Glutamatergic neuron (in vitro differentiated cells): Measurements from ENCODE around the gene PAAF1. TPM values are rescaled to one million over a fixed set of nuclear protein-coding genes. Genes with fewer than 3 reads are reported as not detected.
A peak's percentile ranks its signal among the peaks of the same experiment; 100 is the strongest.

ENCODE experiments used
- DNase-seq: peaks from one replicate; pipeline ENCODE4 v3.0.0; 2022
- H3K27ac Mint-ChIP-seq: one replicate; pipeline ENCODE4 v1.8.0; 2020; ENCODE audit warnings: mild to moderate bottlenecking, mixed read lengths, inconsistent platforms; ENCODE audit not compliant: unreplicated experiment
- H3K27me3 Mint-ChIP-seq: one replicate; pipeline ENCODE4 v1.8.0; 2020; ENCODE audit warnings: mild to moderate bottlenecking, moderate library complexity, mixed read lengths, inconsistent platforms; ENCODE audit not compliant: unreplicated experiment
- H3K36me3 Mint-ChIP-seq: one replicate; pipeline ENCODE4 v1.8.0; 2020; ENCODE audit warnings: mild to moderate bottlenecking, mixed read lengths, inconsistent platforms; ENCODE audit not compliant: unreplicated experiment
- H3K4me1 Mint-ChIP-seq: one replicate; pipeline ENCODE4 v1.8.0; 2020; ENCODE audit warnings: mild to moderate bottlenecking, low read depth, mixed read lengths, inconsistent platforms; ENCODE audit not compliant: unreplicated experiment
- H3K4me3 Mint-ChIP-seq: one replicate; pipeline ENCODE4 v1.8.0; 2020; ENCODE audit warnings: mild to moderate bottlenecking, mixed read lengths, inconsistent platforms; ENCODE audit not compliant: unreplicated experiment
- H3K9me3 Mint-ChIP-seq: one replicate; pipeline ENCODE4 v1.8.0; 2020; ENCODE audit warnings: mild to moderate bottlenecking, moderate library complexity, mixed read lengths, inconsistent platforms; ENCODE audit not compliant: unreplicated experiment
- long read RNA-seq: library from polyadenylated mRNA; unstranded; transcript quantifications from one replicate; pipeline ENCODE4 v2.0.0, GENCODE V29; 2020; ENCODE audit not compliant: unreplicated experiment
- total RNA-seq: library from RNA; stranded (reverse); fragmentation: NEBNext Ultra II Directional; extraction: Animal tissue kit (Norgen Biotek cat#: 25700); gene quantifications from one replicate; pipeline ENCODE4 v1.2.1, GENCODE V29; 2021; ENCODE audit not compliant: unreplicated experiment
- TF ChIP-seq, protein P1 (sequence below): fragments of 200-600 bp; sonication (generic); IDR thresholded peaks from one replicate; pipeline ENCODE4 v1.5.0; 2021; ENCODE audit not compliant: partially characterized antibody, unreplicated experiment

PAAF1 gene, protein sequence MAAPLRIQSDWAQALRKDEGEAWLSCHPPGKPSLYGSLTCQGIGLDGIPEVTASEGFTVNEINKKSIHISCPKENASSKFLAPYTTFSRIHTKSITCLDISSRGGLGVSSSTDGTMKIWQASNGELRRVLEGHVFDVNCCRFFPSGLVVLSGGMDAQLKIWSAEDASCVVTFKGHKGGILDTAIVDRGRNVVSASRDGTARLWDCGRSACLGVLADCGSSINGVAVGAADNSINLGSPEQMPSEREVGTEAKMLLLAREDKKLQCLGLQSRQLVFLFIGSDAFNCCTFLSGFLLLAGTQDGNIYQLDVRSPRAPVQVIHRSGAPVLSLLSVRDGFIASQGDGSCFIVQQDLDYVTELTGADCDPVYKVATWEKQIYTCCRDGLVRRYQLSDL
- 24.6 TPM for total RNA-seq
- long read RNA-seq, full-length matches to known transcripts: 29 of 33 reads
- long read RNA-seq, partial matches to known transcripts: 0 of 33 reads
- long read RNA-seq, other reads (novel, unspliced or antisense): 4 of 33 reads

DNA sequence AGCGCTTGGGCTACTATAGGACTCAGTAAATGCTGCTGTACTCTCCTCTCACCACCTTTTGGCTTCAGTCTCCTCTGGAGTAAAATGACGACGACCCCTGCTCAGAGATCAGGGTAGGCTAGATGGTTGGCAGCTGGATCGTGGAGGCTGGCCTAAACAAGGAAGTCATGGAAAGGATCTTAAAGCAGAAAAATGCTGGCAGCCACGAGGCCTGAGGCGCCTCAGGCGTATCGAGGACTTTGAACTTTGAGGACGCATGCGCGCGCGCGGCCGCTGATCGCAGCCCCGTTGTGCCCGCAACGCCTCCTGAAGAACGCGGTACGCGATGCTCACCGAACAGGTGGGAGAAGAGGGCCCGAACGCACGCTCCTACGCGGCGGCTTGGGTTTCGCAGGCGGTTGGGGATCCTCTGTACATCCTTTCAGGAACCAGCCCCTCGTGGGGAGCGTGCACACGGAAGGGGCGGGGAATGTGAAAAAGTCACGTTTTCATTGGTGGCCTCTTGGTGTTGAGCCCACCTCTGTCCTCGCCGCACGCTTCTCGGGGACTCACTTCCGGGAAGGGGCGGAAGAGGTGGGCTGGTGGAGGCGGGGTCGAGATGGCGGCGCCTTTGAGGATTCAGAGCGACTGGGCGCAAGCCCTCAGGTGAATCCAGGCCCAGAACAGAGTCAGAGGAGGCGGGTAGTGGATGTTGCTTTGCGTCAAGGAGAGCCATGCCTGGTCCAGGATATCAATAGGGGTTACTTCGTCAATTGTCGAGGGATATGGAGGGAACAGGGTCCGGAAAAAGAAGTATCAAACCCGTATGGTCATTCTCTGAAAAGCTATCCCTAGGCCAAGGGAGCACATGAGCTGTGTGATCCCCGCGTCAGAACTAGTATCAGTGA, at the start of gene PAAF1, which contains the start of gene COA4:
Gene PAAF1 (plus strand): TSS at position 576 of the 887 bp plus-strand sequence. CDS start 23 bp downstream, at position 599.
Gene COA4 (minus strand): TSS at position 423 of the 887 bp plus-strand sequence. CDS start 3,468 bp downstream, outside the sequence.
- TF ChIP-seq, protein P1, sequence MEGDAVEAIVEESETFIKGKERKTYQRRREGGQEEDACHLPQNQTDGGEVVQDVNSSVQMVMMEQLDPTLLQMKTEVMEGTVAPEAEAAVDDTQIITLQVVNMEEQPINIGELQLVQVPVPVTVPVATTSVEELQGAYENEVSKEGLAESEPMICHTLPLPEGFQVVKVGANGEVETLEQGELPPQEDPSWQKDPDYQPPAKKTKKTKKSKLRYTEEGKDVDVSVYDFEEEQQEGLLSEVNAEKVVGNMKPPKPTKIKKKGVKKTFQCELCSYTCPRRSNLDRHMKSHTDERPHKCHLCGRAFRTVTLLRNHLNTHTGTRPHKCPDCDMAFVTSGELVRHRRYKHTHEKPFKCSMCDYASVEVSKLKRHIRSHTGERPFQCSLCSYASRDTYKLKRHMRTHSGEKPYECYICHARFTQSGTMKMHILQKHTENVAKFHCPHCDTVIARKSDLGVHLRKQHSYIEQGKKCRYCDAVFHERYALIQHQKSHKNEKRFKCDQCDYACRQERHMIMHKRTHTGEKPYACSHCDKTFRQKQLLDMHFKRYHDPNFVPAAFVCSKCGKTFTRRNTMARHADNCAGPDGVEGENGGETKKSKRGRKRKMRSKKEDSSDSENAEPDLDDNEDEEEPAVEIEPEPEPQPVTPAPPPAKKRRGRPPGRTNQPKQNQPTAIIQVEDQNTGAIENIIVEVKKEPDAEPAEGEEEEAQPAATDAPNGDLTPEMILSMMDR: no peak
- H3K36me3 Mint-ChIP-seq: peaks cover 6% of the 10 kb centered on the region
- peaks cover 10% of the 10 kb centered on the region for H3K9me3 Mint-ChIP-seq
- H3K4me1 Mint-ChIP-seq: peaks cover 15% of the 10 kb centered on the region
- H3K27me3 Mint-ChIP-seq: peaks cover 6% of the 10 kb centered on the region
- peak within 1 kb of the TSS; percentile 99 for H3K4me3 Mint-ChIP-seq
- DNase-seq: peak; percentile 90
- H3K27ac Mint-ChIP-seq: peak within 1 kb of the TSS; percentile 94

DNA sequence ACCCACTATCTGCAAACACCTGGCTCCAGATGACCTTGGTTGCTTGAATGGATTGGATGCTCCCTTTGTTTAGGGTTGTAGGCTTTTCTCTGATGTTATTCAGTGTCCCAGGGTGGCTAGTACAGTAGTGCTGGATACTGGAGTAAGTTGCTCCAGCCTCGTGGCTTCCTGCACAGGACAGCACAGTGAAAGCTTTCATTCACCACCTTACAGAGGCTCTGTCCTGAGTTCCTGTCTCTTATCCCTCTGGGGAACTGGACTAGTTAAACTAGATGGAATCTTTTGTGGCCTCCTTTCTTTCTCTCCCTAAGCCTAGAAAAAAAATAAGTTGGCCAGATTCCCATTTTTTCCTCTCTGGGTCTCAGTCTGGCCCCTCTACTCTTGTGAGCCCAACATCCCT, 46.5 kb upstream of the PAAF1 start:
- peaks cover 2% of the 10 kb centered on the region for H3K9me3 Mint-ChIP-seq
- no peak for DNase-seq
- no peaks in the 10 kb centered on the region for H3K36me3 Mint-ChIP-seq
- no peak overlapping the region for H3K4me3 Mint-ChIP-seq
- TF ChIP-seq, protein P1: no peak
- H3K27ac Mint-ChIP-seq: no peak overlapping the region
- H3K27me3 Mint-ChIP-seq: no peaks in the 10 kb centered on the region
- no peaks in the 10 kb centered on the region for H3K4me1 Mint-ChIP-seq

DNA sequence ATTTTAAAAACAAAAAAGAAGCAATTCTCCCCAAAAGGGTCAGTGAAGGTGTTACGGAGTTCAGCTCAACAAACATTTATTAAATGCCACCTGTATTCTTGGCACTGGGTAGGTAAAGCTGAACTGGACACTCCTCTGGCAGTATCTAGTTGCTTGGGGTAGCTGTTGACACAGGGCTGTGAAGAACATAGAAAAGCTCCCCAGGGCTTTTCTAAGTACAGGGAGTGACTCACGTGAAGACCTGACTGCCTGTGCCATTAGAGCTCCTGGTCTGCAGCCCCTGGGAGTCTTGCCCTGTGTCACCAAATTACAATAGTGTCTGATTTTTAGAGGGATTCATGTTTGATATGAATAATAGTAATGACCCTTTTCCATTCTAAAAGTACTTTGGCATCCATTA, 43.7 kb upstream of the PAAF1 start:
- no peak overlapping the region for H3K27ac Mint-ChIP-seq
- no peaks in the 10 kb centered on the region for H3K27me3 Mint-ChIP-seq
- no peaks in the 10 kb centered on the region for H3K4me1 Mint-ChIP-seq
- H3K36me3 Mint-ChIP-seq: no peaks in the 10 kb centered on the region
- no peak overlapping the region for H3K4me3 Mint-ChIP-seq
- H3K9me3 Mint-ChIP-seq: peaks cover 2% of the 10 kb centered on the region
- TF ChIP-seq, protein P1: no peak
- no peak for DNase-seq

DNA sequence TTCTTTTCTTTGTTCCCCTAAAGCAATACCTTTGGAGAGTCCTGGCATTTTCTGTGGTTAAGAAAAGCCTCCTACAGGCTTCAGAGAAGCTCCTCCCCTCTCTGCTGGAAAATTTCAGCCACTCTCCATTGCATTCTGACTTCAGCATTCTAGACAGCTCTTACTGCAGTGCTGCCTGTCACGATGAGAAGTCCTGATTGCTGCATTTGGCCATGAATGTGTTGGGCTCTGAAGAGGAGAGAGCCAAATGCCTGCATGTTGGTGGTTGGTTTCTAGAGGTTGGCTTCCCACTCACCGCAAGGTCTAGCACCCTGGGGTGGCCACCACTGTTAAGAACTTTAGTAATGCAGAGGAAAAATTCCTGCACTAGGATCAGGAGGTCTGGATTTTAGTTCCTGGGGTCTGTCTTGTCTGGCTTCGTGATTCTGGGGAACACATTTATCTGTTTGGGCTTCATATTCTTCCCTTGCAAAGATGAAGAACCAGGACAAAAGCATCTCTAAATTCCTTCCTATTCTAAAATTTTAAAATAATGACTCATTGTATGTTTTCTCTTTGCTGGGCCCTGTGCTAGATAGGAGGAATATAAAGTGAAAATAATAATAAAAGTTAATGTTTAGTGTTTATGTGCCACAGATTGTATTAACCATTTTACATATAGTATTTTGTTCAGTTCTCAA, 38.2 kb upstream of the PAAF1 start:
- DNase-seq: no peak
- H3K9me3 Mint-ChIP-seq: no peaks in the 10 kb centered on the region
- H3K27me3 Mint-ChIP-seq: no peaks in the 10 kb centered on the region
- no peak overlapping the region for H3K4me3 Mint-ChIP-seq
- TF ChIP-seq, protein P1: no peak
- no peaks in the 10 kb centered on the region for H3K36me3 Mint-ChIP-seq
- H3K27ac Mint-ChIP-seq: no peak overlapping the region
- no peaks in the 10 kb centered on the region for H3K4me1 Mint-ChIP-seq
